Dermis microvascular lymphatic vessel endothelial cell (primary cell): Measurements from ENCODE around the gene PLA2G10. TPM values are rescaled to one million over a fixed set of nuclear protein-coding genes. Genes with fewer than 3 reads are reported as not detected.

Source experiments
- total RNA-seq: library from RNA; depleted of rRNA; stranded (reverse); fragments of >200 nt; gene quantifications from 2 replicates; pipeline ENCODE4 v1.2.1, GENCODE V29; 2014

The PLA2G10 gene
- total RNA-seq, 1 donor from 2014 or later, result not detected

Other genes with a start within 250 kb of the PLA2G10 start
- gene PARN, start 64.0 kb downstream of the PLA2G10 start, total RNA-seq, result 16.4 and 18.9 TPM in 2 replicates
- 60.8 and 72.4 TPM in 2 replicates for gene BFAR, start 61.4 kb downstream of the PLA2G10 start, total RNA-seq
- gene NPIPA3, start 9.1 kb upstream of the PLA2G10 start, total RNA-seq, result 0.25 and 0.26 TPM in 2 replicates
- gene NPIPA2, start 48.2 kb upstream of the PLA2G10 start, total RNA-seq, result 0.26 TPM in 1 of 2 replicates, not detected in the other
- 89.6 and 121 TPM in 2 replicates for gene NOMO1, start 139.4 kb upstream of the PLA2G10 start, total RNA-seq
- 11.3 and 25.4 TPM in 2 replicates for gene NPIPA1, start 243.1 kb upstream of the PLA2G10 start, total RNA-seq